Stomach (tissue), 9 donors: ENCODE data around the gene SRP54. TPM values are rescaled to one million over a fixed set of nuclear protein-coding genes. Genes with fewer than 3 reads are reported as not detected.

Experiments used
- DNase-seq, 2 donors: peaks; one replicate each; pipeline versions ENCODE4 v3.0.0 to v3.0.0-alpha.2; 2013 to 2019
- H3K27ac ChIP-seq, 5 donors: fragments of 200-600 bp in 4 of 5; sonication (generic) in 4 of 5; one replicate each; pipeline ENCODE4 v1.5.1; 2013 to 2019; ENCODE audit warnings: mild to moderate bottlenecking in 1 of 5, moderate library complexity in 1 of 5
- H3K27me3 ChIP-seq, 3 donors: fragments of 200-600 bp; sonication (generic); one replicate each; pipeline ENCODE4 v1.5.1; 2017 to 2019; ENCODE audit warnings: mixed run types in 1 of 3
- H3K36me3 ChIP-seq, 4 donors: fragments of 200-600 bp; sonication (generic); 1 replicate in 3 of 4; 2 replicates in 1 of 4; pipeline ENCODE4 v1.5.1; 2016 to 2019
- H3K4me1 ChIP-seq, 4 donors: fragments of 200-600 bp; sonication (generic); one replicate each; pipeline ENCODE4 v1.5.1; 2016 to 2019
- H3K4me3 ChIP-seq, 4 donors: fragments of 200-600 bp; sonication (generic) in 3 of 4; one replicate each; pipeline ENCODE4 v1.5.1; 2016 to 2019; ENCODE audit warnings: mild to moderate bottlenecking in 1 of 4
- H3K9me3 ChIP-seq, 4 donors: fragments of 200-600 bp; sonication (generic); one replicate each; pipeline ENCODE4 v1.5.1; 2016 to 2019
- EP300 ChIP-seq: sonication (generic); formaldehyde crosslinking; IDR thresholded peaks from one replicate; pipeline ENCODE4 v1.6.1; 2017; ENCODE audit warnings: antibody characterized with exemption
- POLR2A ChIP-seq, 4 donors: fragments of 450-650 bp; IDR thresholded peaks; one replicate each; pipeline ENCODE4 v1.6.1; 2016; ENCODE audit warnings: antibody characterized with exemption in 4 of 4, control low read depth in 2 of 4, mild to moderate bottlenecking in 1 of 4, moderate library complexity in 1 of 4
- POLR2AphosphoS5 ChIP-seq, 3 donors: sonication (generic); formaldehyde crosslinking; IDR thresholded peaks; one replicate each; pipeline ENCODE4 v1.6.1; 2016; ENCODE audit warnings: antibody characterized with exemption in 3 of 3
- WGBS, 5 donors: extraction: QIAGEN DNeasy Blood & Tissue Kit in 3 of 5; methylation state at CpG; one replicate each; pipeline versions ENCODE4 v1.1.5 to v1.1.7; 2013 to 2018; 5-methylcytosine and 5-hydroxymethylcytosine counted together
- intact Hi-C: fragments of 100-400 bp; cut with DNase I; formaldehyde crosslinking; loops from one replicate; pipeline ENCODE4 v1.15.1; 2023; ENCODE audit warnings: low total_unique reads
- polyA plus RNA-seq, 3 donors: library from polyadenylated mRNA; stranded (reverse); fragments of 200-250 nt; gene quantifications; one replicate each; pipeline ENCODE4 v1.2.3, GENCODE V29; 2013
- total RNA-seq, 5 donors: library from RNA; depleted of rRNA; stranded (reverse); fragments of >200 nt; gene quantifications; one replicate each; pipeline versions ENCODE4 v1.1.0 to v1.2.3, GENCODE V29; 2014 to 2016
- TF ChIP-seq, protein P1 (sequence below), 7 experiments: fragments of 450-650 bp in 4 of 7; fragments of 200-600 bp in 3 of 7; sonication (generic) in 3 of 7; IDR thresholded peaks; one replicate each; pipeline ENCODE4 v1.5.1; 2016 to 2019; ENCODE audit warnings: antibody characterized with exemption in 7 of 7, control low read depth in 2 of 7, mild to moderate bottlenecking in 1 of 7
- donor health status: healthy with polysubstance abuse.
- donor health status: Bipolar disorder and iron deficiency.
- donor health status: healthy.

The SRP54 gene
- total and polyA plus RNA-seq, 8 donors = 12.9 to 111 (median 23.7) TPM

GRCh38 chr14:34937442-34937841 lies 45.4 kb upstream of the SRP54 start:
- Histone ChIP-seq H3K4me1 (no peaks in the 10 kb centered on the region), H3K4me3 (no peak overlapping the region), H3K36me3 (no peaks in the 10 kb centered on the region), H3K9me3 (no peaks in the 10 kb centered on the region), H3K27ac (no peak overlapping the region), H3K27me3 (no peaks in the 10 kb centered on the region)
- no peak for DNase-seq
- TF ChIP-seq EP300 = no peak
- intact Hi-C loops = no loop called here
- WGBS, 5 donors = 48 to 88% (median 74%) methylated on average over 6 of the region's 6 CpGs

DNA sequence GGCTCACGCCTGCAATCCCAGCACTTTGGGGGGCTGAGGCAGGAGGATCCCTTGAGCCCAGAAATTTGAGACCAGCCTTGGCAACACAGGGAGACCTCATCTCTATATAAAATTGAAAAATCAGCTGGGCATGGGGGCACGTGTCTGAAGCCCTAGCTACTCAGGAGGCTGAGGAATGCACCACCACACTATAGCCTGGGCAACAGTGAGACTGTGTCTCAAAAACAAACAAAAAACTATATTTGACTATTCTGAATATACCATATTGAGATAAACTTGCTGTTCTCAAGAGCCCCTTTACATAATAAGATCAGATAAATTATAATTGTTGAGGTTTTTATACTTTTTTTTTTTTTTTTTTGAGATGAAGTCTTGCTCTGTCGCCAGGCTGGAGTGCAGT lies 44.9 kb upstream of the SRP54 start:
- no peak overlapping the region for H3K27ac ChIP-seq
- H3K4me3 ChIP-seq = no peak overlapping the region
- no peak for DNase-seq
- 72 to 89% (median 83%) methylated on average over 3 of the region's 3 CpGs for WGBS, 5 donors
- H3K27me3 ChIP-seq = no peaks in the 10 kb centered on the region
- TF ChIP-seq EP300 (no peak), POLR2A (IDR thresholded peaks at IDR 0.05) (no peak), POLR2AphosphoS5 (IDR thresholded peaks at IDR 0.05) (no peak)
- TF ChIP-seq, protein P1, sequence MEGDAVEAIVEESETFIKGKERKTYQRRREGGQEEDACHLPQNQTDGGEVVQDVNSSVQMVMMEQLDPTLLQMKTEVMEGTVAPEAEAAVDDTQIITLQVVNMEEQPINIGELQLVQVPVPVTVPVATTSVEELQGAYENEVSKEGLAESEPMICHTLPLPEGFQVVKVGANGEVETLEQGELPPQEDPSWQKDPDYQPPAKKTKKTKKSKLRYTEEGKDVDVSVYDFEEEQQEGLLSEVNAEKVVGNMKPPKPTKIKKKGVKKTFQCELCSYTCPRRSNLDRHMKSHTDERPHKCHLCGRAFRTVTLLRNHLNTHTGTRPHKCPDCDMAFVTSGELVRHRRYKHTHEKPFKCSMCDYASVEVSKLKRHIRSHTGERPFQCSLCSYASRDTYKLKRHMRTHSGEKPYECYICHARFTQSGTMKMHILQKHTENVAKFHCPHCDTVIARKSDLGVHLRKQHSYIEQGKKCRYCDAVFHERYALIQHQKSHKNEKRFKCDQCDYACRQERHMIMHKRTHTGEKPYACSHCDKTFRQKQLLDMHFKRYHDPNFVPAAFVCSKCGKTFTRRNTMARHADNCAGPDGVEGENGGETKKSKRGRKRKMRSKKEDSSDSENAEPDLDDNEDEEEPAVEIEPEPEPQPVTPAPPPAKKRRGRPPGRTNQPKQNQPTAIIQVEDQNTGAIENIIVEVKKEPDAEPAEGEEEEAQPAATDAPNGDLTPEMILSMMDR (IDR thresholded peaks at IDR 0.05) = no peak
- H3K9me3 ChIP-seq = no peaks in the 10 kb centered on the region
- no peaks in the 10 kb centered on the region for H3K36me3 ChIP-seq
- intact Hi-C loops = no loop called here
- H3K4me1 ChIP-seq = no peaks in the 10 kb centered on the region

DNA sequence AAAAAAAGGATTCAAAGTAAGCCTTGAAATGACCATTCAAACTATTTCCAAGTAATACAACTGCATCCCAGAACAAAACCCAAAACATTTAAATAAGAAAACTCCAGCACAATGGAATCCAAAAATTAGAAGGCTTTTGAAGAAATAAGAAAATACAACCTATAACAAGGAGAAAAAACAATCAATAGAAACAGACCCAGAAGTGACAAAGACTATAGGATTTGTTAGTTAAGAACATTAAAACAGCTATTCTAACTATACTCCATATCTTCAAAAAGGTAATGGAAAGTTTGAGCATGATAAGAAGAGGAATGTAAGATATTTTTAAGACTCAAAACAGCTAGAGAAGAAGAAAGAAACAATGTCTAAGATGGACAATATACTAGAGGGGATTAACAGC lies 39.3 kb upstream of the SRP54 start:
- TF ChIP-seq POLR2AphosphoS5 (IDR thresholded peaks at IDR 0.05) (no peak), POLR2A (IDR thresholded peaks at IDR 0.05) (no peak), EP300 (no peak)
- TF ChIP-seq, protein P1 (IDR thresholded peaks at IDR 0.05) = no peak
- H3K27ac ChIP-seq = no peak overlapping the region
- H3K27me3 ChIP-seq = no peaks in the 10 kb centered on the region
- H3K4me1 ChIP-seq = no peaks in the 10 kb centered on the region
- intact Hi-C loops = no loop called here
- peaks cover 5 to 16% (median 11%) of the 10 kb centered on the region in 4 donors for H3K9me3 ChIP-seq
- DNase-seq = no peak
- H3K4me3 ChIP-seq = no peak overlapping the region
- peaks cover 0 to 22% (median 2%) of the 10 kb centered on the region in 4 donors for H3K36me3 ChIP-seq

DNA sequence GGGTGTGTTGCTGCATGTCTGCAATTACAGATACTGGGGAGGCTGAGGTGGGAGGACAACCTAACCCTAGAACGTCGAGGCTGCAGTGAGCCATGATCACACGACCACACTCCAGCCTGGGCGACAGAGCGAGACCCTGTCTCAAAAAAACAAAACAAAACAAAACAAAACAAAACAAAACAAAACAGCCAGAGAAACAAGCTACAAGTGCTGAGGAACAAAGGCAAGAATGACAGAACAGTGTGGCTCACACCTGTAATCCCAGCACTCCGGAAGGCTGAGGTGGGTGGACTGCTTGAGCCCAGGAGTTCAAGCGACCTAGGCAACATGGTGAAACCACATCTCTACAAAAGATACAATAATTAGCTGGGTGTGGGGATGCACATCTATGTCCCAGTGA lies 38.0 kb upstream of the SRP54 start:
- peaks cover 5 to 16% (median 11%) of the 10 kb centered on the region in 4 donors for H3K9me3 ChIP-seq
- DNase-seq = no peak
- no peaks in the 10 kb centered on the region for H3K27me3 ChIP-seq
- H3K27ac ChIP-seq = no peak overlapping the region
- WGBS, 5 donors = 94 to 99% (median 96%) methylated on average over 7 of the region's 7 CpGs
- H3K36me3 ChIP-seq = peaks cover 0 to 22% (median 2%) of the 10 kb centered on the region in 4 donors
- TF ChIP-seq, protein P1 (IDR thresholded peaks at IDR 0.05) = no peak
- TF ChIP-seq EP300 = no peak
- no peak for TF ChIP-seq POLR2A (IDR thresholded peaks at IDR 0.05)
- TF ChIP-seq POLR2AphosphoS5 (IDR thresholded peaks at IDR 0.05) = no peak
- H3K4me1 ChIP-seq = no peaks in the 10 kb centered on the region
- no peak overlapping the region for H3K4me3 ChIP-seq
- intact Hi-C loops = no loop called here

DNA sequence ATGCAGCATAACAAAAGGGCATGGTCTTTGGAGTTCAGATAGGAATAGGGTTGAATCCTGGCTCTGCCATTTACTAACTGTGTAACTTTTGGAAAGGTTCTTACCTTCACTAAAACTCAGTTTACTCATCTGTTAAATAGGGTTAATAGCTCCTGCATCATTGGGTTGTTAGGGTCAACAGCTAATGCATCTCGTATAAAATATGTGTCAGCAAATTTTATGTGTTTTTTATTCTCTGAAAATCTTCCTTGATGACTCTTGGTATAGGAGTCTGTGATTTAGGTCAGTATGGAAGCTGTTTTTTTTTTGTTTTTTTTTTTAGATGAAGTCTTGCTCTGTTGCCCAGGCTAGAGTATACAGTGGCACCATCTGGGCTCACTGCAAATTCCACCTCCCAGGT lies 36.1 kb upstream of the SRP54 start:
- H3K27ac ChIP-seq = no peak overlapping the region
- peaks cover 5 to 16% (median 11%) of the 10 kb centered on the region in 4 donors for H3K9me3 ChIP-seq
- no peak overlapping the region for H3K4me3 ChIP-seq
- no peaks in the 10 kb centered on the region for H3K4me1 ChIP-seq
- H3K27me3 ChIP-seq = no peaks in the 10 kb centered on the region
- intact Hi-C loops = no loop called here
- peaks cover 0 to 36% (median 8%) of the 10 kb centered on the region in 4 donors for H3K36me3 ChIP-seq
- no peak for DNase-seq
- 54 to 85% (median 61%) methylated on average over 1 of the region's 1 CpG for WGBS, 5 donors
- TF ChIP-seq POLR2AphosphoS5 (IDR thresholded peaks at IDR 0.05) = no peak
